Neural crest cell (in vitro differentiated cells): Measurements from ENCODE around the gene VASN. TPM values are rescaled to one million over a fixed set of nuclear protein-coding genes. Genes with fewer than 3 reads are reported as not detected.

ENCODE experiments used
- DNase-seq: peaks from one replicate; pipeline ENCODE4 v3.0.0; 2021; ENCODE audit warnings: low read depth, mixed read lengths, low spot score
- H3K27ac Mint-ChIP-seq: one replicate; pipeline ENCODE4 v1.8.0; 2021; ENCODE audit warnings: mild to moderate bottlenecking, mixed read lengths; ENCODE audit not compliant: unreplicated experiment
- H3K27me3 Mint-ChIP-seq: 2 replicates; pipeline ENCODE4 v1.8.0; 2021; ENCODE audit warnings: low read depth, mild to moderate bottlenecking, mixed read lengths
- H3K36me3 Mint-ChIP-seq: 2 replicates; pipeline ENCODE4 v1.8.0; 2021; ENCODE audit warnings: low read depth, mild to moderate bottlenecking, mixed read lengths
- H3K4me1 Mint-ChIP-seq: 2 replicates; pipeline ENCODE4 v1.8.0; 2021; ENCODE audit warnings: mixed read lengths
- H3K4me3 Mint-ChIP-seq: one replicate; pipeline ENCODE4 v1.8.0; 2021; ENCODE audit warnings: mild to moderate bottlenecking, mixed read lengths
- H3K9me3 Mint-ChIP-seq: 2 replicates; pipeline ENCODE4 v1.8.0; 2021; ENCODE audit warnings: mixed read lengths
- CTCF ChIP-seq: fragments of 200-600 bp; sonication (generic); conservative IDR thresholded peaks from 2 replicates; pipeline ENCODE4 v1.5.0; 2021; ENCODE audit warnings: antibody characterized with exemption, mild to moderate bottlenecking
- total RNA-seq: library from RNA; stranded (reverse); gene quantifications from 2 replicates; pipeline ENCODE4 v1.2.1, GENCODE V29; 2021

VASN gene
- total RNA-seq, 1 donor from 2014 or later: 1.2 TPM

GRCh38 chr16:4360538-4361021, 11.1 kb upstream of the VASN start:
- H3K4me3 Mint-ChIP-seq: no peak overlapping the region
- TF ChIP-seq CTCF: no peak
- no peaks in the 10 kb centered on the region for H3K4me1 Mint-ChIP-seq
- H3K36me3 Mint-ChIP-seq: peaks cover 2% of the 10 kb centered on the region
- H3K27ac Mint-ChIP-seq: no peak overlapping the region
- DNase-seq: no peak
- H3K27me3 Mint-ChIP-seq: no peaks in the 10 kb centered on the region
- H3K9me3 Mint-ChIP-seq: no peaks in the 10 kb centered on the region

- Mint-ChIP-seq H3K4me3 (no peak overlapping the region), H3K36me3 (peaks cover 2% of the 10 kb centered on the region), H3K4me1 (no peaks in the 10 kb centered on the region), H3K9me3 (no peaks in the 10 kb centered on the region), H3K27me3 (no peaks in the 10 kb centered on the region), H3K27ac (no peak overlapping the region)
- no peak for DNase-seq
- no peak for TF ChIP-seq CTCF
Observed at GRCh38 chr16:4361033-4361943, 10.4 kb upstream of the VASN start.

GRCh38 chr16:4361944-4362311, 9.7 kb upstream of the VASN start:
- H3K27me3 Mint-ChIP-seq: no peaks in the 10 kb centered on the region
- TF ChIP-seq CTCF: no peak
- no peaks in the 10 kb centered on the region for H3K9me3 Mint-ChIP-seq
- H3K4me1 Mint-ChIP-seq: no peaks in the 10 kb centered on the region
- DNase-seq: no peak
- peaks cover 2% of the 10 kb centered on the region for H3K36me3 Mint-ChIP-seq
- H3K4me3 Mint-ChIP-seq: no peak overlapping the region
- H3K27ac Mint-ChIP-seq: no peak overlapping the region

GRCh38 chr16:4362476-4363135, 9.0 kb upstream of the VASN start:
- Mint-ChIP-seq H3K4me1 (peaks cover 5% of the 10 kb centered on the region), H3K4me3 (no peak overlapping the region), H3K36me3 (peaks cover 2% of the 10 kb centered on the region), H3K27me3 (no peaks in the 10 kb centered on the region), H3K9me3 (no peaks in the 10 kb centered on the region), H3K27ac (no peak overlapping the region)
- no peak for TF ChIP-seq CTCF
- no peak for DNase-seq

GRCh38 chr16:4364196-4365013, 7.2 kb upstream of the VASN start:
- Mint-ChIP-seq H3K27me3 (no peaks in the 10 kb centered on the region), H3K4me3 (no peak overlapping the region), H3K27ac (no peak overlapping the region), H3K9me3 (no peaks in the 10 kb centered on the region), H3K36me3 (no peaks in the 10 kb centered on the region), H3K4me1 (peaks cover 5% of the 10 kb centered on the region)
- DNase-seq: no peak
- no peak for TF ChIP-seq CTCF
